Activated CD8-positive, alpha-beta T cell treated with anti-CD3 and anti-CD28 coated beads for 36 hours (primary cell): ENCODE data around the gene KISS1R. TPM values are rescaled to one million over a fixed set of nuclear protein-coding genes. Genes with fewer than 3 reads are reported as not detected.
"Not testable (repeated sequence)": the region's sequence is repeated elsewhere in the genome, so short reads cannot be mapped to it uniquely, and the experiment has no call there.

Experiments
- ATAC-seq: fragments of 200-7000 bp; cut with Tn5 transposase; one replicate; pipeline ENCODE4 v1.10.0; 2021; ENCODE audit warnings: mild to moderate bottlenecking, moderate library complexity
- CTCF ChIA-PET: fragments of 350-600 bp; sonication (Branson Sonifier 250); formaldehyde crosslinking; loops from one replicate; lab custom pipeline; 2021; ENCODE audit warnings: antibody characterized with exemption; lab: Charles Lee
- POLR2A ChIA-PET: fragments of 350-600 bp; sonication (Branson Sonifier 250); formaldehyde crosslinking; loops from one replicate; lab custom pipeline; 2021; ENCODE audit warnings: antibody characterized with exemption; lab: Charles Lee
- DNase-seq: peaks from one replicate; pipeline ENCODE4 v3.0.0-alpha.2; 2020
- H3K27ac Mint-ChIP-seq: one replicate; pipeline ENCODE4 v1.8.0; 2021; ENCODE audit warnings: mild to moderate bottlenecking, mixed read lengths
- H3K27me3 Mint-ChIP-seq: one replicate; pipeline ENCODE4 v1.8.0; 2021; ENCODE audit warnings: mixed read lengths
- H3K36me3 Mint-ChIP-seq: one replicate; pipeline ENCODE4 v1.8.0; 2021; ENCODE audit warnings: low read depth, mixed read lengths
- H3K4me1 Mint-ChIP-seq: one replicate; pipeline ENCODE4 v1.8.0; 2021; ENCODE audit warnings: low read depth, mixed read lengths
- H3K4me3 Mint-ChIP-seq: one replicate; pipeline ENCODE4 v1.8.0; 2021; ENCODE audit warnings: mild to moderate bottlenecking, moderate library complexity, mixed read lengths
- H3K9me3 Mint-ChIP-seq: one replicate; pipeline ENCODE4 v1.8.0; 2021; ENCODE audit warnings: mixed read lengths
- CTCF ChIP-seq: fragments of 200-600 bp; IDR thresholded peaks from one replicate; pipeline ENCODE4 v1.8.0; 2022; ENCODE audit warnings: antibody characterized with exemption, mild to moderate bottlenecking
- intact Hi-C: fragments of 100-400 bp; cut with micrococcal nuclease; formaldehyde crosslinking; loops from one replicate; pipeline ENCODE4 v1.10.0; 2022
- total RNA-seq, 2 experiments: library from RNA; stranded (reverse); gene quantifications; one replicate each; pipeline ENCODE4 v1.2.3, GENCODE V29; 2021

Gene KISS1R
- total RNA-seq, 2 experiments from 2014 or later = 14.0 to 15.5 TPM

GRCh38 chr19:956766-957440 lies 39.8 kb downstream of the KISS1R start:
- ChIA-PET POLR2A (interaction anchor here (0.6 kb wide), 1 partner anchor 148 kb away, joined by 3 read pairs; no protein-coding TSS in a partner anchor), CTCF (no interaction called here)
- Mint-ChIP-seq H3K9me3 (no peaks in the 10 kb centered on the region), H3K36me3 (no peaks in the 10 kb centered on the region), H3K27ac (no peak overlapping the region), H3K27me3 (no peaks in the 10 kb centered on the region), H3K4me3 (no peak overlapping the region), H3K4me1 (peaks cover 10% of the 10 kb centered on the region)
- intact Hi-C loops = no loop called here
- ATAC-seq (no peak), DNase-seq (no peak)
- no peak for TF ChIP-seq CTCF

GRCh38 chr19:957578-957977 lies 40.4 kb downstream of the KISS1R start:
- H3K27me3 Mint-ChIP-seq = not testable (repeated sequence)

GRCh38 chr19:958967-959855 lies 42.1 kb downstream of the KISS1R start:
- DNase-seq = peak; percentile 59

More at GRCh38 chr19:957578-957977, 40.4 kb downstream of the KISS1R start:
- DNase-seq, H3K36me3 Mint-ChIP-seq, H3K27ac Mint-ChIP-seq, CTCF ChIA-PET, ATAC-seq, intact Hi-C loops, H3K9me3 Mint-ChIP-seq, H3K4me3 Mint-ChIP-seq, POLR2A ChIA-PET, H3K4me1 Mint-ChIP-seq: not testable (repeated sequence)

GRCh38 chr19:960020-960419 lies 42.9 kb downstream of the KISS1R start:
- TF ChIP-seq CTCF = no peak
- Mint-ChIP-seq H3K36me3 (peaks cover under 1% of the 10 kb centered on the region), H3K27me3 (no peaks in the 10 kb centered on the region), H3K9me3 (no peaks in the 10 kb centered on the region), H3K27ac (no peak overlapping the region), H3K4me1 (peaks cover 5% of the 10 kb centered on the region), H3K4me3 (no peak overlapping the region)
- no peak for ATAC-seq
- no peak for DNase-seq
- CTCF ChIA-PET = no interaction called here
- intact Hi-C loops = no loop called here
- POLR2A ChIA-PET = no interaction called here

More at GRCh38 chr19:958967-959855, 42.1 kb downstream of the KISS1R start:
- ChIA-PET CTCF (no interaction called here), POLR2A (no interaction called here)
- intact Hi-C loops = no loop called here
- no peaks in the 10 kb centered on the region for H3K36me3 Mint-ChIP-seq
- ATAC-seq = peak; percentile 76
- no peak overlapping the region for H3K4me3 Mint-ChIP-seq
- H3K27ac Mint-ChIP-seq = no peak overlapping the region
- H3K4me1 Mint-ChIP-seq = peaks cover 5% of the 10 kb centered on the region
- H3K27me3 Mint-ChIP-seq = no peaks in the 10 kb centered on the region
- no peaks in the 10 kb centered on the region for H3K9me3 Mint-ChIP-seq
- no peak for TF ChIP-seq CTCF

- DNase-seq = no peak
- peaks cover 5% of the 10 kb centered on the region for H3K36me3 Mint-ChIP-seq
- no peak for ATAC-seq
- H3K27me3 Mint-ChIP-seq = no peaks in the 10 kb centered on the region
- peaks cover 5% of the 10 kb centered on the region for H3K4me1 Mint-ChIP-seq
- CTCF ChIA-PET = no interaction called here
- no peak for TF ChIP-seq CTCF
- H3K9me3 Mint-ChIP-seq = no peaks in the 10 kb centered on the region
- intact Hi-C loops = no loop called here
- POLR2A ChIA-PET = no interaction called here
- no peak overlapping the region for H3K4me3 Mint-ChIP-seq
- no peak overlapping the region for H3K27ac Mint-ChIP-seq
Observed at GRCh38 chr19:960601-960938, 43.4 kb downstream of the KISS1R start.
